NAMALWA (cell line): ENCODE results near the gene ACER2.

Source experiments
- DNase-seq: peaks from one replicate; pipeline ENCODE4 v3.0.0-alpha.2; 2015; ENCODE audit warnings: low spot score

ACER2 gene

GRCh38 chr9:19456426-19456825 lies 47.6 kb downstream of the ACER2 start:
- DNase-seq, result no peak

GRCh38 chr9:19456996-19457692 lies 48.3 kb downstream of the ACER2 start:
- DNase-seq, result peak; percentile 77

- DNase-seq, result no peak
Observed at GRCh38 chr9:19457693-19458009, 48.8 kb downstream of the ACER2 start.

GRCh38 chr9:19460243-19460642 lies 51.4 kb downstream of the ACER2 start:
- DNase-seq, result no peak

- DNase-seq, result no peak
Observed at GRCh38 chr9:19461135-19461534, 52.3 kb downstream of the ACER2 start.

- no peak for DNase-seq
Observed at GRCh38 chr9:19464061-19464763, 55.4 kb downstream of the ACER2 start.

- peak; percentile 87 for DNase-seq
Observed at GRCh38 chr9:19464764-19465585, 56.2 kb downstream of the ACER2 start.

- DNase-seq, result no peak
Observed at GRCh38 chr9:19465586-19466279, 56.9 kb downstream of the ACER2 start.

GRCh38 chr9:19466280-19466639 lies 57.5 kb downstream of the ACER2 start:
- no peak for DNase-seq

GRCh38 chr9:19469271-19469670 lies 60.5 kb downstream of the ACER2 start:
- no peak for DNase-seq

GRCh38 chr9:19470567-19470966 lies 61.8 kb downstream of the ACER2 start:
- DNase-seq, result no peak

GRCh38 chr9:19470981-19471650 lies 62.3 kb downstream of the ACER2 start:
- DNase-seq, result no peak

GRCh38 chr9:19471737-19472648 lies 63.2 kb downstream of the ACER2 start:
- DNase-seq, result peak; percentile 68

- no peak for DNase-seq
Observed at GRCh38 chr9:19473605-19474004, 64.8 kb downstream of the ACER2 start.

GRCh38 chr9:19479874-19480273 lies 71.1 kb downstream of the ACER2 start:
- DNase-seq, result no peak

GRCh38 chr9:19480345-19480744 lies 71.5 kb downstream of the ACER2 start:
- DNase-seq, result no peak

- DNase-seq, result no peak
Observed at GRCh38 chr9:19481121-19481870, 72.5 kb downstream of the ACER2 start.

GRCh38 chr9:19481971-19482404 lies 73.2 kb downstream of the ACER2 start:
- no peak for DNase-seq

GRCh38 chr9:19484699-19485098 lies 75.9 kb downstream of the ACER2 start:
- DNase-seq, result no peak

GRCh38 chr9:19485193-19485592 lies 76.4 kb downstream of the ACER2 start:
- DNase-seq, result no peak
